DND-41 (cell line): ENCODE measurements around the gene DNAJB4.

ENCODE experiments used
- ATAC-seq: fragments of 200-7000 bp; cut with Tn5 transposase; 3 replicates; pipeline ENCODE4 v1.9.1; 2021; ENCODE audit warnings: low read depth; ENCODE audit not compliant: insufficient read depth
- DNase-seq: peaks from one replicate; pipeline ENCODE4 v3.0.0-alpha.2; 2020
- H2AFZ ChIP-seq: 2 replicates; pipeline ENCODE4 v1.6.0; 2012; ENCODE audit warnings: low read depth, low read length
- H3K27ac ChIP-seq: 2 replicates; pipeline ENCODE4 v1.5.1; 2012; ENCODE audit warnings: low read length, inconsistent platforms
- H3K27me3 ChIP-seq: fragments of 200-600 bp; sonication (generic); 2 replicates; pipeline ENCODE4 v1.6.0; 2012; ENCODE audit warnings: low read length, mild to moderate bottlenecking, inconsistent platforms; ENCODE audit not compliant: insufficient read depth, poor library complexity
- H3K36me3 ChIP-seq: 2 replicates; pipeline ENCODE4 v1.5.1; 2012; ENCODE audit warnings: low read length, inconsistent platforms; ENCODE audit not compliant: insufficient read depth
- H3K4me1 ChIP-seq: 2 replicates; pipeline ENCODE4 v1.5.1; 2012; ENCODE audit warnings: mild to moderate bottlenecking, low read length; ENCODE audit not compliant: insufficient read depth
- H3K4me2 ChIP-seq: 2 replicates; pipeline ENCODE4 v1.6.0; 2012; ENCODE audit warnings: mild to moderate bottlenecking, moderate library complexity, low read length, inconsistent platforms; ENCODE audit not compliant: insufficient read depth
- H3K4me3 ChIP-seq, 2 experiments: fragments of 200-600 bp in 1 of 2; shearing (Covaris generic) in 1 of 2; 2 replicates each; pipeline ENCODE4 v1.5.1; 2012 to 2016; ENCODE audit warnings: inconsistent platforms in 2 of 2, low read length in 2 of 2, mild to moderate bottlenecking in 2 of 2, low read depth in 1 of 2, moderate library complexity in 1 of 2
- H3K79me2 ChIP-seq: 2 replicates; pipeline ENCODE4 v1.6.0; 2012; ENCODE audit warnings: low read length, inconsistent platforms; ENCODE audit not compliant: insufficient read depth
- H3K9ac ChIP-seq: 2 replicates; pipeline ENCODE4 v1.6.0; 2012; ENCODE audit warnings: low read depth, mild to moderate bottlenecking, inconsistent platforms, low read length, moderate library complexity
- H3K9me3 ChIP-seq: 2 replicates; pipeline ENCODE4 v1.5.1; 2012; ENCODE audit warnings: low read length, moderate library complexity, mild to moderate bottlenecking, inconsistent platforms; ENCODE audit not compliant: insufficient read depth, severe bottlenecking
- H4K20me1 ChIP-seq: 2 replicates; pipeline ENCODE4 v1.6.0; 2012; ENCODE audit warnings: low read length; ENCODE audit not compliant: insufficient read depth
- CTCF ChIP-seq: IDR thresholded peaks from 2 replicates; pipeline ENCODE4 v1.5.1; 2012; ENCODE audit warnings: borderline replicate concordance, low read length, moderate library complexity, mild to moderate bottlenecking; ENCODE audit not compliant: poor library complexity, severe bottlenecking; ENCODE audit errors: extremely low read depth
- EZH2 ChIP-seq: IDR thresholded peaks from 3 replicates; pipeline ENCODE4 v1.6.1; 2012; ENCODE audit warnings: borderline replicate concordance, low read depth, mild to moderate bottlenecking, moderate library complexity, low read length, inconsistent platforms; ENCODE audit not compliant: severe bottlenecking

Gene DNAJB4

GRCh38 chr1:78004719-78005447, at the start of gene DNAJB4:
DNAJB4 (plus strand) TSS chr1:78004939; CDS start chr1:78005111, 172 bp downstream.
- Histone ChIP-seq H3K9ac (peak within 1 kb of the TSS; percentile 65), H3K79me2 (peaks cover 28% of the 10 kb centered on the region), H3K4me3 (peak within 1 kb of the TSS; percentile 58 to 60), H3K36me3 (no peaks in the 10 kb centered on the region), H3K27ac (peak within 1 kb of the TSS; percentile 92), H3K4me2 (peak within 1 kb of the TSS; percentile 81), H3K27me3 (no peaks in the 10 kb centered on the region), H2AFZ (peak within 1 kb of the TSS; percentile 69), H3K4me1 (peaks cover 53% of the 10 kb centered on the region), H4K20me1 (no peaks in the 10 kb centered on the region), H3K9me3 (no peaks in the 10 kb centered on the region)
- ATAC-seq (peak; percentile 96), DNase-seq (peak; percentile 78)
- peak; percentile 5 for TF ChIP-seq CTCF
- no peak for TF ChIP-seq EZH2

- Histone ChIP-seq H3K9ac (no peak overlapping the region), H3K27me3 (no peaks in the 10 kb centered on the region), H2AFZ (no peak overlapping the region), H3K4me3 (no peak overlapping the region), H3K4me2 (no peak overlapping the region), H3K27ac (no peak overlapping the region), H3K9me3 (no peaks in the 10 kb centered on the region), H3K4me1 (no peaks in the 10 kb centered on the region), H3K36me3 (peaks cover 97% of the 10 kb centered on the region), H4K20me1 (peaks cover 35% of the 10 kb centered on the region), H3K79me2 (peaks cover 77% of the 10 kb centered on the region)
- ATAC-seq = no peak
- DNase-seq = no peak
- no peak for TF ChIP-seq CTCF
- no peak for TF ChIP-seq EZH2
These were observed 49.0 kb upstream of the DNAJB4 start for GRCh38 chr1:77955709-77956108.

- TF ChIP-seq EZH2 (no peak), CTCF (no peak)
- no peak for DNase-seq
- Histone ChIP-seq H3K27me3 (no peaks in the 10 kb centered on the region), H3K4me3 (no peak overlapping the region), H4K20me1 (peaks cover 38% of the 10 kb centered on the region), H3K4me2 (no peak overlapping the region), H3K36me3 (peaks cover 97% of the 10 kb centered on the region), H2AFZ (no peak overlapping the region), H3K27ac (no peak overlapping the region), H3K9ac (no peak overlapping the region), H3K79me2 (peaks cover 78% of the 10 kb centered on the region), H3K9me3 (no peaks in the 10 kb centered on the region), H3K4me1 (no peaks in the 10 kb centered on the region)
- no peak for ATAC-seq
These were observed 48.3 kb upstream of the DNAJB4 start for GRCh38 chr1:77956464-77956863.

GRCh38 chr1:77958391-77958790, 46.3 kb upstream of the DNAJB4 start:
- Histone ChIP-seq H3K27ac (no peak overlapping the region), H2AFZ (no peak overlapping the region), H3K9me3 (no peaks in the 10 kb centered on the region), H3K4me3 (no peak overlapping the region), H3K9ac (no peak overlapping the region), H3K36me3 (peaks cover 100% of the 10 kb centered on the region), H3K27me3 (no peaks in the 10 kb centered on the region), H3K4me1 (no peaks in the 10 kb centered on the region), H3K4me2 (no peak overlapping the region), H4K20me1 (peaks cover 43% of the 10 kb centered on the region), H3K79me2 (peaks cover 84% of the 10 kb centered on the region)
- DNase-seq = no peak
- no peak for TF ChIP-seq CTCF
- TF ChIP-seq EZH2 = no peak
- no peak for ATAC-seq
